ENCODE measurements around the gene BORA. TPM values are rescaled to one million over a fixed set of nuclear protein-coding genes. Genes with fewer than 3 reads are reported as not detected.

The BORA gene
- total RNA-seq, 1 experiment from 2014 or later: 8.0 TPM

DNA sequence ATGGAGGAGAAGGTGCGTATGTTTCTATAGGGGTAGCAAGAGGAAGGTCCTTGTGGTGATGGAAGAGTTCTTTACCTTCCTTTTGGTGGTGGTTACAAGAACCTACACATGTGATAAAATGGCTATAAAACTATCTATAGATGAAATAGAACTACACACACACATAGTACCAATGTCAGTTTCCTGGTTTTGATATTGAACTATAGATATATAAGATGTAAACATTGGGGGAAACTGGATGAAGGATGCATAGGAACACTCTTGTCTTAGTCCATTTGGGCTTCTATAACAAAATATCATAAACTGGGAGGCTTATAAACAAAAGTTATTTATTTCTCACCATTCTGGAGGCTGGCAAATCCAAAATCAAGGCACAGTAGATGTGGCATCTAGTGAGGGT, 47.4 kb upstream of the BORA start:
- TF ChIP-seq SIN3A (IDR thresholded peaks at IDR 0.05; ENCODE audit: borderline replicate concordance, insufficient read depth, low read depth, low read length) (no peak), TCF7L2 (IDR thresholded peaks at IDR 0.05; ENCODE audit: low read depth, low read length) (no peak), POLR2AphosphoS5 (IDR thresholded peaks at IDR 0.05; ENCODE audit: low read depth, low read length) (no peak)
- TF ChIP-seq, protein P1, sequence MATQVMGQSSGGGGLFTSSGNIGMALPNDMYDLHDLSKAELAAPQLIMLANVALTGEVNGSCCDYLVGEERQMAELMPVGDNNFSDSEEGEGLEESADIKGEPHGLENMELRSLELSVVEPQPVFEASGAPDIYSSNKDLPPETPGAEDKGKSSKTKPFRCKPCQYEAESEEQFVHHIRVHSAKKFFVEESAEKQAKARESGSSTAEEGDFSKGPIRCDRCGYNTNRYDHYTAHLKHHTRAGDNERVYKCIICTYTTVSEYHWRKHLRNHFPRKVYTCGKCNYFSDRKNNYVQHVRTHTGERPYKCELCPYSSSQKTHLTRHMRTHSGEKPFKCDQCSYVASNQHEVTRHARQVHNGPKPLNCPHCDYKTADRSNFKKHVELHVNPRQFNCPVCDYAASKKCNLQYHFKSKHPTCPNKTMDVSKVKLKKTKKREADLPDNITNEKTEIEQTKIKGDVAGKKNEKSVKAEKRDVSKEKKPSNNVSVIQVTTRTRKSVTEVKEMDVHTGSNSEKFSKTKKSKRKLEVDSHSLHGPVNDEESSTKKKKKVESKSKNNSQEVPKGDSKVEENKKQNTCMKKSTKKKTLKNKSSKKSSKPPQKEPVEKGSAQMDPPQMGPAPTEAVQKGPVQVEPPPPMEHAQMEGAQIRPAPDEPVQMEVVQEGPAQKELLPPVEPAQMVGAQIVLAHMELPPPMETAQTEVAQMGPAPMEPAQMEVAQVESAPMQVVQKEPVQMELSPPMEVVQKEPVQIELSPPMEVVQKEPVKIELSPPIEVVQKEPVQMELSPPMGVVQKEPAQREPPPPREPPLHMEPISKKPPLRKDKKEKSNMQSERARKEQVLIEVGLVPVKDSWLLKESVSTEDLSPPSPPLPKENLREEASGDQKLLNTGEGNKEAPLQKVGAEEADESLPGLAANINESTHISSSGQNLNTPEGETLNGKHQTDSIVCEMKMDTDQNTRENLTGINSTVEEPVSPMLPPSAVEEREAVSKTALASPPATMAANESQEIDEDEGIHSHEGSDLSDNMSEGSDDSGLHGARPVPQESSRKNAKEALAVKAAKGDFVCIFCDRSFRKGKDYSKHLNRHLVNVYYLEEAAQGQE (IDR thresholded peaks at IDR 0.05; ENCODE audit: insufficient read depth in 1 of 2, low read depth in 2 of 2, low read length in 1 of 2): no peak
- TF ChIP-seq, protein P2, sequence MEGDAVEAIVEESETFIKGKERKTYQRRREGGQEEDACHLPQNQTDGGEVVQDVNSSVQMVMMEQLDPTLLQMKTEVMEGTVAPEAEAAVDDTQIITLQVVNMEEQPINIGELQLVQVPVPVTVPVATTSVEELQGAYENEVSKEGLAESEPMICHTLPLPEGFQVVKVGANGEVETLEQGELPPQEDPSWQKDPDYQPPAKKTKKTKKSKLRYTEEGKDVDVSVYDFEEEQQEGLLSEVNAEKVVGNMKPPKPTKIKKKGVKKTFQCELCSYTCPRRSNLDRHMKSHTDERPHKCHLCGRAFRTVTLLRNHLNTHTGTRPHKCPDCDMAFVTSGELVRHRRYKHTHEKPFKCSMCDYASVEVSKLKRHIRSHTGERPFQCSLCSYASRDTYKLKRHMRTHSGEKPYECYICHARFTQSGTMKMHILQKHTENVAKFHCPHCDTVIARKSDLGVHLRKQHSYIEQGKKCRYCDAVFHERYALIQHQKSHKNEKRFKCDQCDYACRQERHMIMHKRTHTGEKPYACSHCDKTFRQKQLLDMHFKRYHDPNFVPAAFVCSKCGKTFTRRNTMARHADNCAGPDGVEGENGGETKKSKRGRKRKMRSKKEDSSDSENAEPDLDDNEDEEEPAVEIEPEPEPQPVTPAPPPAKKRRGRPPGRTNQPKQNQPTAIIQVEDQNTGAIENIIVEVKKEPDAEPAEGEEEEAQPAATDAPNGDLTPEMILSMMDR (IDR thresholded peaks at IDR 0.05): no peak
- intact Hi-C loops (cut with micrococcal nuclease; ENCODE audit: unreplicated experiment): no loop called here
- CTCF ChIA-PET: no interaction called here
- Histone ChIP-seq H3K4me3 (ENCODE audit: low read depth in 2 of 2, low read length in 2 of 2) (no peak overlapping the region), H3K9me3 (ENCODE audit: control insufficient read depth, insufficient read depth, low read depth, low read length) (no peaks in the 10 kb centered on the region), H3K36me3 (ENCODE audit: control insufficient read depth, insufficient read depth, low read length) (no peaks in the 10 kb centered on the region), H3K27ac (ENCODE audit: low read length) (no peak overlapping the region), H3K4me1 (ENCODE audit: control insufficient read depth, insufficient read depth, low read length) (no peaks in the 10 kb centered on the region), H3K27me3 (ENCODE audit: control insufficient read depth, insufficient read depth, low read length) (no peaks in the 10 kb centered on the region)
- ATAC-seq: no peak
- BruUV-seq (replicated peaks): no TSS peak
- DNase-seq (ENCODE audit: low read depth, low spot score): no peak
- POLR2A ChIA-PET: no interaction called here
- in situ Hi-C loops (cut with HindIII; ENCODE audit: low pct_unique_long_range_greater_than_20kb, low sequenced_read_pairs): no loop called here

DNA sequence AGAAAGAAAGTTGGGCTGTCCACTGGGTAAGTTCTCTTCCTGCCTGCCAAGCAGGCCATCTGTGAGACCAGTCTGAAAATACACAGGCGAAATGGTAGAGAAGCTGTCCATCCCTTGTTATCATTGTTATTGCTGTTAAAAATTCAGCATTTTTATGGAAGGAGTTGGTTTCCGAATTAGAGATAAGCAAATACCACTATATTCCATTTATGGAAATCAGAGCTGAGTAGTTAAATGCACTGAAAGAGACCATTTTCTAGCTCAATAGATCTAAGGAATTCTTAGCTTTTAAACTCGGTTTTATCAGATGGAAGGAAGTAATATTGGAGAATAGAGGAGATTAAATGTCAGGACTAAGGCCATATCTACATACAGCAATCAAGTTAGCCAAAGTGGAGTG, 41.0 kb upstream of the BORA start:
- DNase-seq (ENCODE audit: low read depth, low spot score): no peak
- ChIA-PET POLR2A (no interaction called here), CTCF (no interaction called here)
- no peak overlapping the region for H3K27ac ChIP-seq (ENCODE audit: low read length)
- H3K36me3 ChIP-seq (ENCODE audit: control insufficient read depth, insufficient read depth, low read length): no peaks in the 10 kb centered on the region
- no peaks in the 10 kb centered on the region for H3K4me1 ChIP-seq (ENCODE audit: control insufficient read depth, insufficient read depth, low read length)
- no peaks in the 10 kb centered on the region for H3K27me3 ChIP-seq (ENCODE audit: control insufficient read depth, insufficient read depth, low read length)
- no peaks in the 10 kb centered on the region for H3K9me3 ChIP-seq (ENCODE audit: control insufficient read depth, insufficient read depth, low read depth, low read length)
- no peak for ATAC-seq
- no peak overlapping the region for H3K4me3 ChIP-seq (ENCODE audit: low read depth in 2 of 2, low read length in 2 of 2)
- no TSS peak for BruUV-seq (replicated peaks)
- in situ Hi-C loops (cut with HindIII; ENCODE audit: low pct_unique_long_range_greater_than_20kb, low sequenced_read_pairs) (no loop called here), intact Hi-C loops (cut with micrococcal nuclease; ENCODE audit: unreplicated experiment) (no loop called here)
- TF ChIP-seq POLR2AphosphoS5 (IDR thresholded peaks at IDR 0.05; ENCODE audit: low read depth, low read length): no peak
- TF ChIP-seq, protein P2 (IDR thresholded peaks at IDR 0.05): no peak
- TF ChIP-seq SIN3A (IDR thresholded peaks at IDR 0.05; ENCODE audit: borderline replicate concordance, insufficient read depth, low read depth, low read length): no peak
- no peak for TF ChIP-seq TCF7L2 (IDR thresholded peaks at IDR 0.05; ENCODE audit: low read depth, low read length)
- TF ChIP-seq, protein P1 (IDR thresholded peaks at IDR 0.05; ENCODE audit: insufficient read depth in 1 of 2, low read depth in 2 of 2, low read length in 1 of 2): no peak

All from Panc1 (cell line).